Fibroblast of skin of abdomen (primary cell): ENCODE data around the gene TTC39C.

Experiments
- DNase-seq: peaks from one replicate; pipeline ENCODE4 v3.0.0-alpha.2; 2013

Gene TTC39C

DNA sequence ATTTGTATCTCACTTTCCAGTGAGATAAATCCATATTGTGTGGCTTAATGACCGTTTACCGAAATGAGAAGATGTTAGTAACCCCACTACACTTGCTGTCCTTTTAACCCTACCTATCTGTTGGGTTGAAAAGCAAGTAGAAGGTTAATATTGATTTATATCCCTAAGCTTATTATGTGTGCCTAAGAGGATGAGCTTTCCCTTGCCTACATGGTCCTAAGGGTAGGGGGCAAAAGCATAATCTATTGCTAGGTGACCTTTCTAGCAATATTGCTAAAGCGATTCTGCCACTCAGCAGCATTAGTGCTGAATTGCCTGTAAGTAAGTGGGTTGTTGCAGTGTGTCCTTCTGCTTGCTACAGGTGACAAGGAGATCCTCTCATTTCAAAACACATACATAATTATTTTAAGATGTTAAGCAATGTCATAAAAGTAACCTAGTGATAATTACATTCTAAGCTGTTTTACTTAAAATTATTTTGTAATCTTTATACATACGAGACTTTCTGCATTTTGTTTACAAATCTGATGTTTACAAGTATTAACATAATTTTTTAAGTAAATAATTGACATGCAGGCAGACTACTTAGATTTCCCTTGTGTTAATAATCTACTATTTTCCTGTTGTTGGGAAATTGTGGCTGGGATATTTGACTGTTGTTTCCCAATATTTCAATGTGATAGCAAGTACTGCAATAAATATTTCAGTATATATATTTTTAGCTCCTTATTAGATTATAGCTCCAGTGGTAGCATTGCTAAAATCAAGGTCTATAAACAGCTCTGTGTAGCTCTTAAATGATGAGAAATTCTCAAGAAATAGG, 75.2 kb downstream of the TTC39C start:
- DNase-seq: no peak

DNA sequence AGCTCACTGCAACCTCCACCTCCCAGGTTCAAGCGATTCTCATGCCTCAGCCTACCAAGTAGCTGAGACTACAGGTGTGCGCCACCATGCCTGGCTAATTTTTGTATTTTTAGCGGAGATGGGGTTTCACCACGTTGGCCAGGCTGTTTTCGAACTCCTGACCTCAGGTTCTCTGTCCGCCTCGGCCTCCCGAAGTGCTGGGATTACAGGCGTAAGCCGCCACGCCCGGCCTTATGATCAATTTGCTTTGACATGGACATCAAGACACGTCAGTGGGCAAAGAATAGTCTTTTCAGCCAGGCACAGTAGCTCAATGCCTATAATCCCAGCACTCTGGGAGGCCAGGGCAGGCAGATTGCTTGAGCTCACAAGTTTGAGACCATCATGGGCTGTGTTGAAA, 76.3 kb downstream of the TTC39C start:
- DNase-seq: no peak

DNA sequence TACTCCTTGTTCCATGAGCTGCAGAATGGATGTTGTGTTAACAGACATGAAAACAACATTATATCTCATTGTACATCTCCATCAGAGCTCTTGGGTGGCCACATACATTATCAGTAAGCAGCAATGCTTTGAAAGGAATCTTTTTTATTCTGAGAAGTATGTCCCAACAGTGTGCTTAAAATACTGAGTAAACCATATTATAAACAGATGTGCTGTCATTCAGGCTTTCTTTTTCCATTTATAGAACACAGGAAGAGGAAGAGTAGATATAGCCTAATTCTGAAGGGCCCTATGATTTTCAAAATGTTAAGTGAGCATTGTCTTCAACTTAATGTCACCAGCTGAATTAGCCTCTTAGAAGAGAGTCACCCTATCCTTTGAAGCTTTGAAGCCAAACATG, 80.0 kb downstream of the TTC39C start:
- DNase-seq: no peak

DNA sequence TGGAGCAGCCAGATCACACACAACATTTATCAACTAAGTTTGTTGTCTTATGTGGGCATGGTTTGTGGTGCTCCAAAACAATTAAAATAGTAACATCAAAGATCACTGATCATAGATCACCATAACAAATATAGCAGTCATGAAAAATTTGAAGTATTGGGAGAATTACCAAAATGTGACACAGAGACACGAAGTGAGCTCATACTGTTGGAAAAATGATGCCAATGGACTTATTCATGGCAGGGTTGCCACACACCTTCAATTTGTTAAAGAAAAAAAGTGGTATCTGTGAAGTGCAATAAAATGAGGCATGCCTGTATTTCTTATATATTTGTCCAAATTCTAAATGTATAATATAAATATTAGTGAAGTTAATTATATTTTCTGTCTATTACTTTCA, 81.4 kb downstream of the TTC39C start:
- peak; percentile 6 for DNase-seq

DNA sequence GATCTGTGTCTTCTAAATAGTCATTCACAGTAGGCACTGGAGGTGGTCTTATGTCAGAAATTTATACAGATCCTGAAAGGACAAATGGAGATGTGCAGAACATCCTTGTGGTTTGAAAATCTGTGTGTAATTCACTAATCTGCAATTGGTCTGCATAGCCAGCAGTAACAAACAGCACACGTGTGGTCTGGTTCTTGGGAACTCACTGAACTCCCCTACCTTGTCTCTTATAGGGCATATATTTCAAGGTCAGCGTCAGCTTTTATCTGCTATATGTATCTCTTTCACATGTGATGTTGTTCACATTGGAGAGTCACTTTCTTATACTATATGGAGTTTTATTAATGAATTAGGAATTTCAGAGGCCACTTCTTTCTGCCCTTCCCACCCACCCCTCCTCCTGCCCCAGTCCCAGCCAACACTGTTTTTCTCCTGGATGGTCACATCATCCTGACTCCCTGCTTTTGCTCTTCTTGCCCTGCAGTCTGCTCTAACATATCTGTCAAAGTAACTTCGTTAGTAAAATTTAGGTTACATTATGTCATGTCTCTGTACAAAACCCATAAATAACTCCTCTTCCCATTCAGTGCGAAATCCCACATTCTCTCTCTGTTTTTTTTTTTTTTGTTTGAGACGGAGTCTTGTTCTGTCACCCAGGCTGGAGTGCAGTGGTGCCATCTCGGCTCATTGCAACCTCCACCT, 88.9 kb downstream of the TTC39C start:
- DNase-seq: peak; percentile 33

DNA sequence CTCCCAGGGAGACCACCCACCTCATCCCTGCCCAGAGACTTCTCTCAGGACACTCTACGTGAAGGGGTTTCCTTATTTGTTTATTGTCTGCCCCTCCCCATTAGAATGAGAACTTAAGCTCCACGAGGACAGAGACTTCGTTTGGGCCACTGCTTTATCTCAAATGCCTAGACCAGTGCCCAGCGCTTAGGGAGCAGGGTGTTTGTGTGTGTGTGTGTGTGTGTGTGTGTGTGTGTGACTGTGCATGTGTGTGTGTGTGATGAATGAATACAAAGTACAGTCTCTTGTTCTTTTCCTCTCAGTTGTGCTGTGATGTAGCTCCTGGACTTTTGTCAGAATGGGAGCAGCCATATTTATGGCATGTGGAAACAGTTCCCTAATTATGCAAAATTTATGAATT, 89.9 kb downstream of the TTC39C start:
- DNase-seq: no peak

DNA sequence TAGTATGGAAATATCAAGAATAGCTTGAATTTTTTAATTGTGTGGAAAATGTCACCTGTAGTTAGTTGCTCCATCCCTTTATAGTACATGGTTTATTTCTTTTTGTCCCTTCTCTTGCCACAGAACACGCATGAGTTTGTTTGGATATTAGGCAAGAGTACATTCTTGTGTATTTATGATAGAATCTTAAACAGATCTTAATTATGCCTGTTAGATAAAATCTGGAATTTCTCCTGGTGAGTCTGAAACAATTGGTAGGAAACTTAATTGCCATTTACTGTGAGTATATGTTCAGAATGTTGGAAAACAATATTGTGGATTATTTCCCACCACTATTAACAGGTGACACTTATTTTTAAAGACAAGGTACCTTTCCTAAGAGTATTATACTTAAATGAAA, 94.1 kb downstream of the TTC39C start:
- no peak for DNase-seq

DNA sequence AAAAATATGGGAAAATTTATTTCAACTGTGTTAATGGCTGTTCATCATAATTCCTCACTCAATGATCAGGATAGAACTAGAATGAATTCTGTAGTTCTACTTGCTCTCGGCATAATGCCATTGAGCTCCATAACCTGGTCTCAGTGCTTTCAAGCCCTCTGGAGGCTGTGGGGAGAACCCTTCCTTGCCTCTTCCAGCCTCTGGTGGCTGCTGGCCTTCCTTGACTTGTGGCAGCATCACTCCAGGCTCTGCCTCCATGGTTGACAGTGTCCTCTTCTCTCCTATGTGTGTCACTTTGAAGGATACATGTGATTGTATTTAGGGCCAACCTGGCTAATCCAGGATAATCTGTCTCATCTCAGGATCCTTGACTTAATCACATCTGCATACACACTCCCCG, 97.4 kb downstream of the TTC39C start:
- no peak for DNase-seq

DNA sequence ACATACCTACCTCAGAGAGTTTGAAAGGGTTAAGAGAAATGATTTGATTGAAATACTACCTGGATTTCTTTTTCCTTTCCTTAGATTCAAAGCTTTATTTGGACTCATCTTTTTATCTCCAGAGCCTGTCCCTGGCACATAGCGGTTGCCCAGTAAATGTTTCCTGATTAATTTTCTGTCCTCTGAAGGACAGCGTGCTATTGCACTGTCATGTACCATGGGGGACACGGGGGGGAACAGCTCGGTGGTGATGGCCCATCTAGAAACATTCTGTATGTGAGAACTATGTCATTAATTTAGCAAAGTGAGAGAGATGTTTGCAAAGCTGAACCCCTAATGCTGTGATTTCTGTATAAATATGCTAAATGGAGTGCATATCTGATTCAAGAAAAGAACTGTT, 97.9 kb downstream of the TTC39C start:
- no peak for DNase-seq

DNA sequence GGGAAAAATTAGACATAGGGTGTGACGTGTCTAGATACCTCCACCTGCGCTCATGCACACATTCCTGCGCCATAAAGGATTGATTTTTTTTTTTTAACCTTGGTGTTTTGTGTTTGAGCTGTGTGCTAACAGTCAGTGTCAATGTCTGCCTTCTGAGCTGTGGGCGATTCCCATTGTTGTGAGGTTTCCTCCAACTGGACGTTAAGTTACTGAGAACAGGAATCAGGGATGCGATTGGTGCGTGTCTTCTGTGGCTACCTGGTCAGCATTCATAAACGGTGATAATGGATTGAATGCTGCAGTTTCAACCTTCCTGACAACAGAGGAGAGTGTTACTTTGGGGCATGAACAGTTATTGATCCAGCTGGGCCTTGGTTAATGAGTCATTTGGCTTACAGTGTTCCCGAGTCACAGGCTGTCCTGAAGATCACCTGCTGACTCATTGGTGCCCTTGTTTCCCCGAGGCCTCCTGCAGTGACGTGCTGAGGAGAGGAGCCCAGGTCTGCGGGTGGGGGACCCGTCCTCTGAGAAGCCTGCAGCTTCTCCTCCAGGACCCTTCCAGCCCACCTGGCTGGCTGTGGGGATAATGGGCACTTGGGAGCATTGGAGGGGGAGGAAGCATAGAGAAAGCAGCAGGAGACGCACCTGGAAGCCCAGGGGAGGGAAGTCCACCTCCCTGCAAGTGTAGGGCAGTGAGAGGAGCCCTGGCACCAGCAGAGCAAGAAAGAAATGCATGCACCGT, 98.5 kb downstream of the TTC39C start:
- peak; percentile 24 for DNase-seq

DNA sequence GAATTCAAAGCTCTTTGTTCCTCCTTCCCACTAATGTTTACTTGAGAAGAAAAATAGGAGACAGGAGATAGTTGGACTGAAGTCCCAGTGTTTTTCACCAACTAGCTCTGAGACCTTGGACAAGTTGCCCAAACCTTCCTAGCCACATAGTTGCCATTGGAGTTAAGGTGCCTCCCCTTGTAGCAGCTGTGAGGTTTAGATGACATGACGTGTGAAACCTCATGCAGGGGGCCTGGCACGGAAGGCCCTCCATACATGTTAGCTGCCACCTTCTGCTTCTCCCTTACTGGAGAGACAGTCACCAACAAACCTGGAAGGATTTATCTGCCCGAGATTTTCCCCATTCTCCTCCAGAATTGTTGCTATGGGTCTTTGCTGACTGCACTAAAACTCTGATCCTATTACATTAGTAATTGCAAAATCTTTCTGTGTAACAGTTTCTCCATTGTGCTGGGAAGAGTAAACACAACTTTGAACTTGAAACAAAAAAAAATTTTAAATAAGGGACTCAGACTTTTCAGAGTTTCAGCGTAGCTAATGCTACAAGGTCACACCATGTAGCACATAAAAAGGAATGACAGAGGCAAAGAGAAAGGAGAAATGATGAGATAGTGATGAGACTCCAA, 100.5 kb downstream of the TTC39C start:
- no peak for DNase-seq

DNA sequence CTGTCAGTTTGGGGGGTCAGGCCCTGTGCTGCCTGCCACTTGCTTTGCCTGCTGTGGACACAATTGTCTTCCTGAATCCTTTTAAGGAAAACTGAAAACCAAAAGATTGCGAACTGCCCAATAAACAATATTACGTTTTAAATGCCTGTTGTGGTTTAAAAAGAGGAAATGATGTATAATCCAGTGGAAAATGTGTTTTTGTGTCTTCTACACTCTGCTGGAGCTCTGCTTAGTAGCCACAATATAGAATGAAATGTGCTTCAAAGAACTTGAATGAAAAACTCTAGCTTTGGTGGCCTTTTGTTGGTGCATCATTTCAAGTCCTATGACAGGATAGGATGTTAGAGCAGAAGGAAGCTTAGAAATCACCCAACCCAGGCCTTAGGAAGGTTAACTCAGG, 101.1 kb downstream of the TTC39C start:
- DNase-seq: no peak

DNA sequence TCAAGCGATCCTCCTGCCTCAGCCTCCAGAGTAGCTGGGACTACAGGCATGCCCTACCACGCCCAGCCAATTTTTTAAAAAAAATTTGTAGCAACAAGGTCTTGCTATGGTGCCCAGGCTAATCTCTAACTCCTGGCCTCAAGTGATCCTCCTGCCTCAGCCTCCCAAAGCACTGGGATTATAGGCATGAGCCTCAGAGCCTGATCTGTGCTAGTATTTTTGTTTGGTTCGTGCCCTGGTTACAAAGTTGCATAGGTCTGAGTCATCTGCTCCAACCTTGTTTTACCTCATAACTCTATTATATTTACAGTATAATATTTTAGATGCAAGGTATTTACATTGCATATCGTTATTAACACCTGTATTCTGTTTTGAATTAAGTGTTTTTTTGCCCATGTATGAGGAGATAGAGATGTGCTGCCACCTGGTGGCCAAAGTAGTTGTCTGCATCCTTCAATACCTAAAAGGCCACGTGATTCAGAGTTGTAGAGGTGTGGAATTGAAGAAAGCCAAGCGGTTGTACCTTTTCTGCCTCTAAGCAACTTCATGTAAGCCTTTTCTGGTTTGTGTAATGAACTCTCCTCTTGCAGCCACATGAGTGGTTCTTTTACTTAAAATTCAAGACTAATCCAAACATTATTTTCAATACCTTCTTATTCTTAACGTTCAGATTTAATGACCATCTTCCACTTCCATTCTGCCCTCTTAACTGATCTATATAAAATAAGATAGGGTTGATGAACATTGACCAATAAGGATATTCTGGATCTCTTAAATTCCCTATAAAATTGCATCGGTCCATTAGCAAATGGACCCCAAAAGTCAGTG, 104.4 kb downstream of the TTC39C start:
- peak; percentile 58 for DNase-seq

DNA sequence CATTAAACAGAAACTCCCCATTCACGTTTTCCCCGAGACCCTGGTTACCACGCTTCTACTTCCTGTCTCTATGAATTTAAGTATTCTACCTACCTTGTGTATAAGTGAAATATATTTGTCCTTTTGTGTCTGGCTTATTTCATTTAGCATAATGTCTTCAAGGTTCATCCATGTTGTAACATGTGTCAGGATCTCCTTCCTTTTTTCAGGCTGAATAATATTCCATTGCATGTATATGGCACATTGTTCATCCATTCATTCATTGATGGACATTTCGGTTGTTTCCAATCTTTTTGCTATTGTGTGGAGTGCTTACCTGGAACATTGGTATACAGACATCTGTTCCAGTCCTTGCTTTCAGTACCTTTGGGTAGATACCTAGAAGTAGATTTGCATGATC, 106.1 kb downstream of the TTC39C start:
- no peak for DNase-seq

DNA sequence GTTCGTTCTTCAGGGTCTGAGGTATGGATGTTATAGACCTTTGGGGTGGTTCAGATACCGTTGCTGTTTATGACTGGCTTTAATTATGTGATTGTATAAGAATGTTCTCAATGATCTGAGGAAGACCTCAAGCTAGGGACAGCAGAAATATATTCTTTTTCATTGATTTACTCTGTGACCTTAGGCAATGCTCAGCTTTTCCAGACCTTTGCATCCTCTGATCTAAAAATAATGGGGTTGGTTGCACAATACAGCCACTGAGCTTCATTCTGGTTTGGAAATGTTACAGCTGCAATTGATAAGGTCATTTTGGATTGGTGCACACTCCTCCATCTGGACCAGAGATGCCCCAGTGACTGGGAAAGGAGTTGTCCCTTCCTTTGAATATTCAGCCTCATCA, 107.1 kb downstream of the TTC39C start:
- no peak for DNase-seq

DNA sequence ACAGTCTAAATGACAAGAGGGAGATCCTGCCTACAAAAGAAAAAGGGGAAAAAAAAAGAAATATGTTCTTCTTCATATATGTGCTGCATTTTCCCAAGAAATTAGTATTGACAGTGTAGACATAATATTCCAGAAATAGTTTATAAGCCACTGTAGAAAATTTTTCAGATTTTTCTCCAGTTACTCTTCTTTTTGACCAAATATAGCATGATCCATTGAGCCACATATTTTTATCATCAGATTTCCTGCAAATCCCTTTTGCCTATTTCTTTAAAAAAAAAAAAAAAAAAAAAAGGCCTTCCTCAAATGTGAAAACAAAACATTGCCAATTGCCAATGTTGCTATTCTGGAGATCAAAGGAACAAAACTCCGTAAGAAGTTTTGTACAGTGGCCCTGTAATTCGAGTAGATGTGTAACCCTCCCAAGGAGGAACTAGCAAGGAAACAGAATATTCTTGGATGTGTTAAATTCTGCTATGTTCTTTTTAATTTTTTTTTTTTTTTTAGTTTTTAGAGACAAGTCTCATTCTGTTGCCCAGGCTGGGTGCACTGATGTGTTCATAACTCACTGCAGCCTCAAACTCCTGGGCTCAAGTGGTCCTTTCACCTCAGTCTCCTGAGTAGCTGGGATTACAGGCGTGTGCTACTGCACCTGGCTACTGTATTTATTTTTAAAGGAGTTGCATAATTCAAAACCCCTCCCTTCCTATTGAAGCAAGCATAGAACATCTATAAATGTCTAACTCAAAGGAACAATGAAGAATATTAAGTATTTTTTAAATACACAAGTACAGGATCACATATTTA, 111.8 kb downstream of the TTC39C start:
- DNase-seq: peak; percentile 64

DNA sequence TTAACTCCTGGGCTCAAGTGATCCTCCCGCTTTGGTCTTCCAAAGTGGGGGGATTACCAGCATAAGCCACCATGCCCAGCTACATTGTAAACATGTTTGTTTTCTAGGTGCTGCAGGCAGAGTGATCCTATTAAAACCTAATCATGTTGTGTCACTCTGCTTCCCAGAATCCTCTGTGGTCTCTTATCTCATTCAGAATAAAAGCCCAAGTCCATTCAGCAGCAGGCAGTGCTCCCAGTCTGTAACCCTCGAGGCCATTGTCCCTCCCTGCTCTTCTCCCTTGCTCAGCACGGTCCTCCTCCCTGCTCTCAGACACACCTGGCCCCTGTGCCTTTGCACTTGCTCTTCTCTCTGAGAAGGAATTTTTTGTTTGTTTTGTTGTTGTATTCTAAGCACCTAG, 113.2 kb downstream of the TTC39C start:
- no peak for DNase-seq

DNA sequence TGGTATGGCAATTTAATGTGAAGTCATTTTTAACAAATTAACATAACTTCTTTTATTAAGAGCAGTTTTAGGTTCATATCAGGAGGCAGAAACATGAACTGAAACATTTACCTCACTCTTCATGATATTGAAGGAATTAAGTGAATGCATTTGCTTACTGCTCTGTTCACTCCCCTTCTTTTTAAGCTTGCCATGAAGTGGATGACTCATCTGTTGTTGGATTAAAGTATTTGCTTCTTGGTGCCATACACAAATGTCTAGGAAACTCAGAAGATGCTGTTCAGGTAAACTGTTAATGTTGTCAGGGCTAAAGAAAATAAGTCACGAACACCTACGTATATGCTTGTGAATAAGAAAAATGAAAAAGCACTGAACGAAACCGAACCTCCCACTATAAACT, 114.1 kb downstream of the TTC39C start:
- DNase-seq: no peak

DNA sequence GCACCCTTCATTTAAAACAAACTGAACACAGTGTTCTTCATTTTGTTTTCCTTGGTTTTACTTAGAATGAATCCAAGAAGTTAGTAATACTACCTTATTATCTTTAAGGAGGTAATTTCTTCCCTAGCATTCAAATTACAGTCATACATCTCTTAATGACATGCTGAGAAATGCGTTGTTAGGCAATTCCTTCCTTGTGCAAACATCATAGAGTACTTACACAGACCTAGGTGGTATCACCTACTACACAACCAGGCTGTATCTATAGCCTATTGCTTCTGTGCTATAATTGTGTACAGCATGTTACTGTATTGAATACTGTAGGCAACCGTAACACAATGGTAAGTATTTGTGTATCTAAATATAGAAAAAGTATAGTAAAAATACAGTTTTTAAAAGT, 115.9 kb downstream of the TTC39C start:
- no peak for DNase-seq

DNA sequence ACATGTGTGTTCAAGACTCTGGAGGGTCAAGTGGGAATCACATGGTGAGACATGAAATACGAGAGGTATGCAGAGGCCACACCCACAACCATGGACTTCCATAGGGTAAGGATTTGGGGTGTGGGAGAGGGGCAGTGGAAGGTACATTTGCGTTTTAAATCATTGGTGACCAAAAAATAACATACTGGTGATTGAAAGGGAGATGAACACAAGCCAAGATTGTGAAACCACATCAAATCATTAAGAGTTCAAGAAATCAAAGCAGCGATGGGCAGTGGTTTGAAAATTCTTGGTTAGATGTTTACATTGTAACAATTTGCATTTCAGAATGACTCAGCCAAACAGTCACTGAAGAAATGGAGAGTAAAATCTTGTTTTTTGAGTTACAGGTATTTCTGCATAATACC, 122.4 kb downstream of the TTC39C start:
- no peak for DNase-seq

DNA sequence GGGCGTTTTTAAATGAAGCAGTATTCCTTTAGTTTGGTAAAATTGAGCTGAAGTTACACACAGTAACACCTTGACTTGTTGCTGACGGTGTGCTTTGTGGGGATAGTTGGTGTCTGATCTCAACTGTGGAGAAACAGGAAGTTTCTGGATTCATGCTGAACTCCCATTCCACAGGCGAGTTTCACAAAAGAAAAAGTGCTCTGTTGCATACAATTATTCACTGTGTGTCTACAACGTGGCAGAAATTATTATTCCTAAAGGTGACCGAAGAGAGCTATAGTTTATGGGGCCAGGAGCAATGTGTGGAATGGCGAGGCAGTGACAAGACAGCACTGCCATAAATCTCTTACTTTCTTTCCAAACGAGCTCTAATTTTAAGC, 123.8 kb downstream of the TTC39C start:
- no peak for DNase-seq
